Neural cell (in vitro differentiated cells): ENCODE data around the gene C14orf132. TPM values are rescaled to one million over a fixed set of nuclear protein-coding genes. Genes with fewer than 3 reads are reported as not detected.

ENCODE experiments used
- H2AFZ ChIP-seq: fragments of 200-600, 300-800 bp; sonication (generic), shearing (Covaris generic); 2 replicates; pipeline ENCODE4 v1.6.0; 2014; ENCODE audit warnings: low read depth, mild to moderate bottlenecking, antibody characterized with exemption, low read length, moderate library complexity
- H3F3A ChIP-seq: fragments of 200-600 bp; shearing (Covaris generic); 2 replicates; pipeline ENCODE4 v1.6.1; 2016; ENCODE audit warnings: mild to moderate bottlenecking, moderate library complexity, mixed read lengths, antibody characterized with exemption, low read length; ENCODE audit not compliant: insufficient read depth, poor library complexity, severe bottlenecking
- H3K27ac ChIP-seq: fragments of 200-600, 300-800 bp; sonication (generic), shearing (Covaris generic); 2 replicates; pipeline ENCODE4 v1.5.1; 2014; ENCODE audit warnings: mild to moderate bottlenecking, low read length, moderate library complexity
- H3K27me3 ChIP-seq: fragments of 300-800, 200-600 bp; sonication (generic), shearing (Covaris generic); 2 replicates; pipeline ENCODE4 v1.6.0; 2014; ENCODE audit warnings: mild to moderate bottlenecking, low read depth, low read length, moderate library complexity; ENCODE audit not compliant: insufficient read depth
- H3K36me3 ChIP-seq: fragments of 300-800, 200-600 bp; sonication (generic), shearing (Covaris generic); 2 replicates; pipeline ENCODE4 v1.5.1; 2014; ENCODE audit warnings: mild to moderate bottlenecking, antibody characterized with exemption, low read length, moderate library complexity; ENCODE audit not compliant: insufficient read depth
- H3K4me2 ChIP-seq: fragments of 300-800, 200-600 bp; sonication (generic), shearing (Covaris generic); 2 replicates; pipeline ENCODE4 v1.6.0; 2014; ENCODE audit warnings: mild to moderate bottlenecking, low read length
- H3K4me3 ChIP-seq: fragments of 300-800, 200-600 bp; sonication (generic), shearing (Covaris generic); 2 replicates; pipeline ENCODE4 v1.5.1; 2014; ENCODE audit warnings: mild to moderate bottlenecking, low read length, moderate library complexity
- H3K79me2 ChIP-seq: fragments of 200-600 bp; shearing (Covaris generic); replicated peaks from 2 replicates; pipeline ENCODE4 v1.6.0; 2014; ENCODE audit warnings: mild to moderate bottlenecking, low read length, moderate library complexity; ENCODE audit not compliant: insufficient read depth
- H3K9ac ChIP-seq: fragments of 300-800, 200-600 bp; sonication (generic), shearing (Covaris generic); 2 replicates; pipeline ENCODE4 v1.6.1; 2016; ENCODE audit warnings: mild to moderate bottlenecking, low read length, mixed read lengths
- H3K9me2 ChIP-seq: fragments of 200-600 bp; shearing (Covaris generic); 2 replicates; pipeline ENCODE4 v1.6.1; 2016; ENCODE audit warnings: mild to moderate bottlenecking, low read length, mixed read lengths; ENCODE audit not compliant: insufficient read depth
- H3K9me3 ChIP-seq: fragments of 200-600, 300-800 bp; sonication (generic), shearing (Covaris generic); 2 replicates; pipeline ENCODE4 v1.6.1; 2016; ENCODE audit warnings: mild to moderate bottlenecking, mixed run types, low read length, moderate library complexity, mixed read lengths
- H4K20me1 ChIP-seq: fragments of 200-600 bp; shearing (Covaris generic); 2 replicates; pipeline ENCODE4 v1.6.1; 2016; ENCODE audit warnings: mild to moderate bottlenecking, mixed run types; ENCODE audit not compliant: insufficient read depth
- CTCF ChIP-seq: fragments of 450-650 bp; IDR thresholded peaks from 2 replicates; pipeline ENCODE4 v1.5.1; 2014; ENCODE audit warnings: antibody characterized with exemption, mild to moderate bottlenecking, moderate library complexity; ENCODE audit not compliant: poor library complexity, severe bottlenecking
- EP300 ChIP-seq: fragments of 450-650 bp; conservative IDR thresholded peaks from 2 replicates; pipeline ENCODE4 v1.6.1; 2014; ENCODE audit warnings: antibody characterized with exemption, mild to moderate bottlenecking, moderate library complexity; ENCODE audit not compliant: poor library complexity, severe bottlenecking
- EZH2 ChIP-seq: fragments of 200-600, 300-800 bp; shearing (Covaris generic), sonication (generic); IDR thresholded peaks from 2 replicates; pipeline ENCODE4 v1.6.1; 2014; ENCODE audit warnings: antibody characterized with exemption, low read length, borderline replicate concordance, mild to moderate bottlenecking; ENCODE audit not compliant: insufficient read depth, poor library complexity, severe bottlenecking
- MXI1 ChIP-seq: fragments of 450-650 bp; conservative IDR thresholded peaks from 2 replicates; pipeline ENCODE4 v1.6.1; 2014; ENCODE audit warnings: antibody characterized with exemption, mild to moderate bottlenecking; ENCODE audit not compliant: poor library complexity, severe bottlenecking
- POLR2AphosphoS5 ChIP-seq: IDR thresholded peaks from 2 replicates; pipeline ENCODE4 v1.6.1; 2012
- RAD21 ChIP-seq: fragments of 450-650 bp; conservative IDR thresholded peaks from 2 replicates; pipeline ENCODE4 v1.6.1; 2014; ENCODE audit warnings: antibody characterized with exemption, mild to moderate bottlenecking, moderate library complexity
- REST ChIP-seq: IDR thresholded peaks from 2 replicates; pipeline ENCODE4 v1.6.1; 2012; ENCODE audit warnings: borderline replicate concordance
- SMC3 ChIP-seq: fragments of 450-650 bp; conservative IDR thresholded peaks from 2 replicates; pipeline ENCODE4 v1.6.1; 2014; ENCODE audit warnings: antibody characterized with exemption, mild to moderate bottlenecking, moderate library complexity; ENCODE audit not compliant: poor library complexity
- TAF1 ChIP-seq: IDR thresholded peaks from 2 replicates; pipeline ENCODE4 v1.6.1; 2012; ENCODE audit warnings: low read depth
- polyA plus RNA-seq: library from polyadenylated mRNA; depleted of rRNA; stranded (reverse); fragments of >200 nt; gene quantifications from 2 replicates; pipeline ENCODE4 v1.2.3, GENCODE V29; 2014

The C14orf132 gene
- polyA plus RNA-seq, 1 donor from 2014 or later, result 50.1 TPM

DNA sequence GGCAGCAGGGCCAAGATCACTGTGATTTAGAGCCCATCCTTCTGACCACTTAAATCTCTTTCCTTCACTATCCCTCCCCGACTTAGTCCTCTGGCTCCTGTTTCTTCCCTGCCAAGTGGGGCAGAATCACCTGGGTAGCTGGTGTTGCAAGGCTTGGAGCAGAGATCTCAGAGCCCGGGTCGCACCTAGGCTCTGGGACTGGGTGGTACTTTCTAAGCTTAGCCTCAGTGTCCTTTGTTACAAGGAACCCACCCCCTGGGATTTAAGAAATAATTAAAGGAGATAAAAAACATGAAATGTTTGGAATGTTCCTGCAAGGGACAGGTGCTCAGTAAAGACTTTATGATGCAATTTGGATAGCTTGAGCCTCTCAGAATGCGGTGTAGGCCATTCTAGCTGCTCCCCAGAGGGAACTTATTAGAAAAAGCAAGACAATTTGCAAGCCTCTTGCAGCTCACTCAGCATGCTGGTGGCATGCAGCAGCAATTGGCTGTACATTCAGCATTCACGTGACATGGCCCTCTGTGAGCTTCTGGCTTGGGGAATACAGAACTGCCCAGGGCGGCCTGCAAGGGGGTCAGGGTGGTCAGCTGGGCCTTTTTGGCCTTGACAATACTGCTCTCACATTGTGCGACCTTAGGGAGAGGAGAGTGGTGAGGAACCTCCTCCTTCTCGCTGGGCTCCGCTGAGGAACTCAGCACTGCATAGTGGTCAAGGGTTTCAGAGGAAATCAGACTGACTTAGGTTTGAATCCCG is 16.8 kb downstream of the C14orf132 start:
- Histone ChIP-seq H3K36me3 (no peaks in the 10 kb centered on the region), H3K79me2 (peaks cover 13% of the 10 kb centered on the region), H3K9me3 (no peaks in the 10 kb centered on the region), H3K27me3 (no peaks in the 10 kb centered on the region), H2AFZ (no peak overlapping the region), H3K27ac (no peak overlapping the region), H3K4me2 (no peak overlapping the region), H3K9ac (no peak overlapping the region), H3K9me2 (no peaks in the 10 kb centered on the region), H3K4me3 (no peak overlapping the region), H3F3A (no peaks in the 10 kb centered on the region), H4K20me1 (no peaks in the 10 kb centered on the region)
- TF ChIP-seq RAD21, result no peak
- no peak for TF ChIP-seq EZH2
- TF ChIP-seq SMC3, result no peak
- TF ChIP-seq POLR2AphosphoS5, result no peak
- TF ChIP-seq EP300, result no peak
- TF ChIP-seq TAF1, result no peak
- no peak for TF ChIP-seq CTCF
- no peak for TF ChIP-seq REST
- TF ChIP-seq MXI1, result no peak

DNA sequence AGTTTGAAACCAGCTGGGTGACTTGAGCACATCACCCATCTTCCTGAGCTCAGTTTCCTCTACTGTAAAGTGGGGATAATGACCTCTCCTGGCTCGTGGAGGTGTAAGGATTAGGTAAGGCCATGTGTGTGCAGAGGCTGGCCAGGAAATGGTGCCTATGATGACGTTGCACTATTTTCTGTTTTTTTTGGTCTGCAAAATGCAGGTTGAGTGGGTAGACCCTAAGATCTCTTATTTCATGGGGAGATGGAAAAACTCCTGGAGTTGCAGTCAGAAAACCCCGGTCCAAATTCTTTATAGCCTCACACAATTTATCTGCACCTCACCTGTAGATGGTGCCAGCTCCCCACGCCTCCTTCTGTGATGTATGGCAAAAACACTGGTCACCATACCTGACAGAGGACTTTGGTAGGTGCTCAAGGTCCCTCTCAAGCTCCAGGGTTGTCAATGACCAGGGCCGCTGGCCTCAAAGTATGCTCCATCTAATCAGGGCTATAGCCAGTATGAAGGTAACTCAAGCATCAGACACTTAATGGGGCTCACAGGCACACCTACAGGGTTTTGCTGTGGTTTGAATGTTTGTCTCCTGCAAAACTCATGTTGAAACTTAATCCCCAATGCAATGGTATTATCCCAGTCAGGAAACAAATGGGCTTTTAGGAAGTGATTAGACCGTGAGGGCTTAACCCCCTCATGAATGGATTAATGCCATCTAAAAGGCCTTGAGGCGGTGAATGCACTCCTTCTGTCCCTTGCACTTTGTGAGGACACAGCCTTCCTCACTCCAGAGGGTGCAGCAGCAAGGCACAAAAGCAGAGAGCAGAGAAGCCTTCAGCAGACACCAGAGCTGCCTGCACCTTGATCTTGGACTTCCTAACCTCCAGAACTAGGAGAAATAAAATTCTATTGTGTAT is 17.6 kb downstream of the C14orf132 start:
- H3K9ac ChIP-seq, result no peak overlapping the region

More for the DNA sequence above, 17.6 kb downstream of the C14orf132 start:
- Histone ChIP-seq H3K4me3 (no peak overlapping the region), H3K79me2 (peaks cover 10% of the 10 kb centered on the region), H3K9me3 (no peaks in the 10 kb centered on the region), H4K20me1 (no peaks in the 10 kb centered on the region), H3K4me2 (no peak overlapping the region), H3K9me2 (no peaks in the 10 kb centered on the region), H3K27me3 (no peaks in the 10 kb centered on the region), H3K36me3 (no peaks in the 10 kb centered on the region), H3F3A (no peaks in the 10 kb centered on the region), H2AFZ (no peak overlapping the region), H3K27ac (no peak overlapping the region)
- TF ChIP-seq REST, result no peak
- TF ChIP-seq CTCF, result no peak
- no peak for TF ChIP-seq EZH2
- no peak for TF ChIP-seq POLR2AphosphoS5
- TF ChIP-seq EP300, result no peak
- TF ChIP-seq SMC3, result no peak
- no peak for TF ChIP-seq MXI1
- TF ChIP-seq TAF1, result no peak
- TF ChIP-seq RAD21, result no peak
